ENCODE data around the gene SUN5. TPM values are rescaled to one million over a fixed set of nuclear protein-coding genes. Genes with fewer than 3 reads are reported as not detected.

The SUN5 gene
- total and polyA plus RNA-seq, 8 donors, result not detected

DNA sequence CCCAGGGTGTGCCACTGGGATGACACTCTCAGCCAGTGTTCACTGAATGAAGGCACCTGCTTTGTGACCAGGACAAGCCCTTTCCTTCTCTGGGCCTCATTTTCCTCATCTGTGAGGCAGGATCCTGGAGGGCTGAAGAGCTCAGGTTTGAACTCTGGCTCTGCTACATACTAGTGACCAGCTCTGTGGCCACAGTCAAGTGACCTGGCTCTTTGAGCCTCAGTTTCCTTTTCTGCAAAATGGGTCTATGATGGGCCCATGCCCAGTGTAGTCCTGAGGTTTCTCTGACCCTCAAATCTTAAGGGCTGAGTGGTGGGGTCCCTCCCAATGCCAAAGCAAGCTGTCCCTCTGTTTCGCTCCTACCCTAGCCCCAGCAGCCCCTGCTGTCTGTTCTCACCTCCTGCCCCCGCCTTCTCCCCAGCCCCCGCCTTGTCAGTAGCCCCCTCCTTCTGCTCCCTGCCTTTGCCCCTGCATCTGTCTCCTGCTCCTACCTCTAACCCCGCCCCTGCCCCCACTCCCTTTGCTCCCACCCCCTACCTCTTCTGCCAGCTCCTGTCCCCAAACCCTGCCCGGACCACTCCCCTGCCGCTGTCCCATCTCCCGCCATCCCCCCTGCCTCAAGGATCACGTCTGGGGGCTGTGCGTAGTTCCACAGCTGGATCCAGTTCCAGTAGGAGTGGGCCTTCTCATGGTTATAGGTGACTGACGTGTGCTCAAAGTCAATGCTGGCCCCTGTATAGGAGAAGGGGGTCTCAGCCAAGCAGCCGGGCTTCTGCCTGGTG is 17.0 kb downstream of the SUN5 start:
- ATAC-seq, result no peak
- intact Hi-C loops (cut with DNase I), result no loop called here
- DNase-seq, result no peak
- FAIRE-seq, result no peak
- Histone ChIP-seq H3K4me1 (no peaks in the 10 kb centered on the region), H3K9me3 (no peaks in the 10 kb centered on the region), H3K27ac (no peak overlapping the region), H3K27me3 (no peaks in the 10 kb centered on the region), H3K4me3 (no peak overlapping the region), H3K36me3 (no peaks in the 10 kb centered on the region)
- TF ChIP-seq, protein P1, sequence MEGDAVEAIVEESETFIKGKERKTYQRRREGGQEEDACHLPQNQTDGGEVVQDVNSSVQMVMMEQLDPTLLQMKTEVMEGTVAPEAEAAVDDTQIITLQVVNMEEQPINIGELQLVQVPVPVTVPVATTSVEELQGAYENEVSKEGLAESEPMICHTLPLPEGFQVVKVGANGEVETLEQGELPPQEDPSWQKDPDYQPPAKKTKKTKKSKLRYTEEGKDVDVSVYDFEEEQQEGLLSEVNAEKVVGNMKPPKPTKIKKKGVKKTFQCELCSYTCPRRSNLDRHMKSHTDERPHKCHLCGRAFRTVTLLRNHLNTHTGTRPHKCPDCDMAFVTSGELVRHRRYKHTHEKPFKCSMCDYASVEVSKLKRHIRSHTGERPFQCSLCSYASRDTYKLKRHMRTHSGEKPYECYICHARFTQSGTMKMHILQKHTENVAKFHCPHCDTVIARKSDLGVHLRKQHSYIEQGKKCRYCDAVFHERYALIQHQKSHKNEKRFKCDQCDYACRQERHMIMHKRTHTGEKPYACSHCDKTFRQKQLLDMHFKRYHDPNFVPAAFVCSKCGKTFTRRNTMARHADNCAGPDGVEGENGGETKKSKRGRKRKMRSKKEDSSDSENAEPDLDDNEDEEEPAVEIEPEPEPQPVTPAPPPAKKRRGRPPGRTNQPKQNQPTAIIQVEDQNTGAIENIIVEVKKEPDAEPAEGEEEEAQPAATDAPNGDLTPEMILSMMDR (IDR thresholded peaks at IDR 0.05), result no peak
- WGBS, 2 donors, result 71 to 74% methylated on average over 11 of the region's 11 CpGs

DNA sequence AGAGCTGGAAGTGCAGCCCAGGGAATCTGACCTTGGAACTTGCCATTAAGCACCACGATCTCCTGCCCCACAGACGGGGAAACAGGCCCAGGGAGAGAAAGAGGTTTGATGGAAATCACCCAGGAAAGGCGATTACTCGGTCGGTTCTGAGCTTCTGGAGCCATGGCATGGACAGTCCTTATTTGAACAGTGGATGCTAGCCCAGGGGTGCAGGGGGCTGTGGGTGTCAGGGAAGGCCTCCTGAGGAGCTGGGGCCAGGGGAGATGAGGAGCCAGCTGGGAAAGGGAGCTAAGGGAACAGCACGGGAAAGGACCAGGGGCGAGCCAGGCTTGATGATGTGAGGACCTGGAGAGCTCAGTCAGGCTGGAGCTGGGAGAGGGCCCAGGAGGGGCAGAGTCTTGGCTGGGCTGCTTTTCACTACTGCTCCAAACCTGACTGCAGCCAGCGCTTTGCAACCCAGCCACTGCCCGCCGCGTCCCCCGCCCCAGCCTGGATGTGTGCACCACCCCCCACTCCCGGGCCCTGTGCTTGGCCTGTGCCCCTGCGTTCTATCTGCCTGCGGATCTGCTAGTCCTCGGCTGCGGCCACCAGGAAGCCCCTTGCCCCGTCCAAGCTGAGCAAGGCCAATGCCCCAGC is 17.8 kb downstream of the SUN5 start:
- Histone ChIP-seq H3K27me3 (no peaks in the 10 kb centered on the region), H3K36me3 (no peaks in the 10 kb centered on the region), H3K9me3 (no peaks in the 10 kb centered on the region), H3K27ac (no peak overlapping the region), H3K4me3 (no peak overlapping the region), H3K4me1 (no peaks in the 10 kb centered on the region)
- TF ChIP-seq, protein P1 (IDR thresholded peaks at IDR 0.05), result no peak
- intact Hi-C loops (cut with DNase I), result no loop called here
- DNase-seq (peak in 1 of 6 donors; percentile 22), FAIRE-seq (no peak), ATAC-seq (no peak)
- WGBS, 2 donors, result 61 to 71% methylated on average over 14 to 18 of the region's 18 CpGs

DNA sequence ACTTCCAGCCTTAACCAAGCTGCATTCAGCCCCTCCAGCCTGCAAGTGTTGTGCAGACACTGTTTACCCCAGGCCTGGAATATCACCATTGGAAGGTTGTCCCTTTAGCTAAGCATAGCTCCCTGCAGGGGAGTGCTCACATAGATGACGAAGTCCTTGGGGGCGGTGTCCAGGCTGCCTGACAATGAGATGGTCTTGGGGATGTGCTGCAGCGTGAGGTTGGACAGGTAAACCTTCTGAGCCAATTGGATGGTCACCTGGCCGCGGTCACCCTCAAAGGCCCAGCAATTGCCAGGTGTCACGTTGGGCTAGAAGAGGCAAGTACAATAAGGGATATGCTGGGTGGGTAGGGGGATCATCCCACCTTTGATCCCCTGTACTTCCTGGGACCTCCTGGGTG is 18.6 kb downstream of the SUN5 start:
- no peak overlapping the region for H3K4me3 ChIP-seq
- no peak for ATAC-seq
- WGBS, 2 donors, result 65 to 80% methylated on average over 6 of the region's 6 CpGs
- no peak overlapping the region for H3K27ac ChIP-seq
- no peaks in the 10 kb centered on the region for H3K36me3 ChIP-seq
- no peak for DNase-seq
- TF ChIP-seq, protein P1 (IDR thresholded peaks at IDR 0.05), result no peak
- intact Hi-C loops (cut with DNase I), result no loop called here
- no peaks in the 10 kb centered on the region for H3K4me1 ChIP-seq
- no peaks in the 10 kb centered on the region for H3K27me3 ChIP-seq
- FAIRE-seq, result no peak
- H3K9me3 ChIP-seq, result no peaks in the 10 kb centered on the region

DNA sequence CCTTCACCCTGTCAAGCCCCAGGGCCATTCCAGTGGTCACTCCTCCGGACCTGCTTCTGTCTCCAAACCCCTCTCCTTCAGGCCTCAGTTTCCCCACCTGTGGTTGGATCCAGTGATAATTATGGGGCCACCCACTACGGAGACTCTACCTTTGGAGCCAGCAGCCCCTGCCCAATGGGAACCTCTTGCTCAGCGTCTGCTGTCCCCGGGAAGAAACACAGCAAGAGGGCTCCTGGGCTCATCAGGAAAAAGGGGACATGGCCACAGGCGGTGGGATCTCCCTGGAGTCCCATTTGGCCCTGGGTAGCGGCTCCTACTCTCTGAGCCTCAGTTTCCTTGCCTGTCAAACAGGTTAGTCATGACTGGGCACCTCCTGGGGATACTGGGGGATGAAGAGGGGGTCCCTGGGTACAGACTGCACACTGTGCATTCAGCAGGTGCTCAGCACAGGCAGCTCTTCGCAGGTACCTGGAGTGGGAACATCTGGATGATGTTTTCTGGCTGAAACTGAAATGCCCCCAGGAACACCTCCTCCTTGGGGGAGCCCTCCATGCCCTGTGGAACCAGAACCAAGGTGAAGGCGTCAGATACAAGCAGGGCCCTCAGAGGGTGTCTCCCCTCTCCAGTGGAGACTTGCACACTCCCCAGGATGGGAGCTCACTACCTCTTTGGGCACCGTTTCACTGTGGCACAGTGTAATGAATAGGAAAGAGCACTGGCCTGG is 19.4 kb downstream of the SUN5 start:
- no peak for FAIRE-seq
- H3K27me3 ChIP-seq, result no peaks in the 10 kb centered on the region
- intact Hi-C loops (cut with DNase I), result no loop called here
- no peaks in the 10 kb centered on the region for H3K36me3 ChIP-seq
- DNase-seq, result peak in 1 of 6 donors; percentile 13
- no peak overlapping the region for H3K4me3 ChIP-seq
- H3K4me1 ChIP-seq, result no peaks in the 10 kb centered on the region
- no peak overlapping the region for H3K27ac ChIP-seq
- WGBS, 2 donors, result 61 to 76% methylated on average over 9 of the region's 9 CpGs
- ATAC-seq, result no peak
- H3K9me3 ChIP-seq, result no peaks in the 10 kb centered on the region
- TF ChIP-seq, protein P1 (IDR thresholded peaks at IDR 0.05), result no peak
